NCI-H2171 treated with DMSO at 0.1 percent for 48 hours (cell line): ENCODE data around the gene DNAJA3.
A peak's percentile ranks its signal among the peaks of the same experiment; 100 is the strongest.
"Not testable (repeated sequence)": the region's sequence is repeated elsewhere in the genome, so short reads cannot be mapped to it uniquely, and the experiment has no call there.

Experiments used
- DNase-seq: peaks from one replicate; lab custom pipeline; 2025; lab: John Stamatoyannopoulos, UW

The DNAJA3 gene

GRCh38 chr16:4387781-4388180 is 37.9 kb upstream of the DNAJA3 start:
- DNase-seq, result no peak

GRCh38 chr16:4388271-4389021 is 37.2 kb upstream of the DNAJA3 start:
- DNase-seq, result no peak

DNA sequence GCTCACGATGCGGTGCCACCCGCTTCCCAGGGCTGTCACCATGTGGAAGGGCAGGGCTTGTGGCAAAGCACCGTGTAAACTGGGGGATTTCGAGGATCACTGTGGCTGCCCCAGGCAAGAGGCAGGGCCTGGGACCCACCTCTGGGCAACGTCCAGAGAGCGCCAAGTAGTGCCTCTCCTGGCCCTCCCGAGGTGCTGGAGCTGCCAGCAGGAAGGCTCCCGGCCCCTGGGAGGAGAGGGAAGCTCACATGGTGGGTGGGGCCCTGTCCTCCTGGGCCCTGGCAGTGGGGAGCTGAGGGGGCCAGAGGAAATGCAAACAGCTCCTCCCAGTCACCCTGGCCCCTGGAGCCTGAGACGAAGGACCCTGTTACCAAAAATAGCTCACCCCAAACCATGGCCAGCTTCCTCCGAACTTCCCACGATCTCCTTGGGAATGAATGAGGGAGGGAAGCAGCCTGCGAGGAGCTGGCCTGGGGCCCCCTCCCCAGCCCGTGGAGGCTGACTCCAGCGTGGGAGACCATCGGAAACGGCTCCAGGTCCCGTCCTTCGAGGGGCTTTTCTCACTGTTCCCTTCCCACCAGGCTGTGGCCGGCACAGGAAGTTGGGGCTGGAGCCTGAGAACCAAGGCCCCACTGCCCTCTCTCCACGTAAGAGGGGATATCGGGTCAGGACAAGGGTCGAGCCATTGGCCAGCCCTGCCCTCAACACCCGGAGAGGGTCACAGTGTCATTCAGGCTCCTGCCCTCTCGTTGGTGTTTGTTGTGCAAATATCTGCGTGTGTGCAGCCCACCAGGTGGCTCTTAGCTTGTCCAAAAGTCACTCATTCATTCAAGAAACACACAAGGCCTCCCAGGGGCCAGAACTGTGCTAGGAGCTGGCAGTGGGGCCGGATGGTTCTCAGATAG is 36.4 kb upstream of the DNAJA3 start:
- no peak for DNase-seq

GRCh38 chr16:4390266-4391260 is 35.1 kb upstream of the DNAJA3 start:
- DNase-seq, result no peak

- DNase-seq, result no peak
Measured at GRCh38 chr16:4391631-4392381, 33.9 kb upstream of the DNAJA3 start.

GRCh38 chr16:4392382-4393239 is 33.1 kb upstream of the DNAJA3 start:
- DNase-seq, result peak; percentile 38

GRCh38 chr16:4393240-4393600 is 32.4 kb upstream of the DNAJA3 start:
- DNase-seq, result no peak

DNA sequence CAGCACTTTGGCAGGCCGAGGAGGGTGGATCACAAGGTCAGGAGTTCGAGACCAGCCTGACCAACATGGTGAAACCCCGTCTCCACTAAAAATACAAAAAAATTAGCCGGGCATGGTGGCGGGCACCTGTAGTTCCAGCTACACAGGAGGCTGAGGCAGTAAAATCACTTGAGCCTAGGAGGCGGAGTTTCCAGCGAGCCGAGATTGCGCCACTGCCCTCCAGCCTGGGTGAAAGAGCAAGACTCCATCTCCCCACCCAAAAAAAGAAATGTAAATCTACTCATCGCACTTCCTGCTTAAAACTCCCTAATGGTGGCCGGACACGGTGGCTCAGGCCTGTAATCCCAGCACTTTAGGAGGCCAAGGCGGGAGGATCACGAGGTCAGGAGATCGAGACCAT is 31.8 kb upstream of the DNAJA3 start:
- DNase-seq, result not testable (repeated sequence)

- DNase-seq, result no peak
Measured at GRCh38 chr16:4395055-4395726, 30.5 kb upstream of the DNAJA3 start.

DNA sequence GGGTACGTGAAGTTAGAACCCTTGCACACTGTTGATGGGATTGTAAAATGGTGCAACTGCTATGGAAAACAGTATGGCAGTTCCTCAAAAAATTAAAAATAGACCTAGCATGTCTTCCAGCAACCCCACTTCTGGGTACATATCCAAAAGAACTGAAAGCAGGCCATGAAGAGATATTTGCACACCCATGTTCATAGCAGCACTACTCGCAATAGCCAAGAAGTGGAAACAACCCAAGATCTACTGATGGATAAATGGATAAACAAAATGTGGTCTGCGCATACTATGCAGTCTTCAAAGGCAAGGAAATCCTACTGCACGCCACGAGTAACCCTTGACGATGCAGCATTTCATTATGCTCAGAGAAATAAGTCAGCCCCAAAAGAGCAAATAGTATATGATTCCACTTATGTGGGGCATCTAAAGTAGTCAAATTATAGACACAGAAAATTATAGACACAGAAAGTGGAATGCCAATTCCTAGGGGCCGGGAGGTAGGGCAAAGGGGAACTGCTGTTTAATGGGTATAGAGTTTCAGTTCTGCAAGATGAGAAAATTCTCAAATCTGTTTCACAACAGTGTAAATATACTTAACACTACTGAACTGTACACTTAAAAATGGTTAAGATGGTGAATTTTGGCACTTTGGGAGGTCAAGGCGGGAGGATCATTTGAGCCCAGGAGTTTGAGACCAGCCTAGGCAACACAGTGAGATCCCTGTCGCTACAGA is 26.5 kb upstream of the DNAJA3 start:
- DNase-seq, result no peak

- DNase-seq, result peak; percentile 16
Measured at GRCh38 chr16:4401094-4401501, 24.6 kb upstream of the DNAJA3 start.

GRCh38 chr16:4401510-4401909 is 24.2 kb upstream of the DNAJA3 start:
- DNase-seq, result no peak

- peak; percentile 64 for DNase-seq
Measured at GRCh38 chr16:4402439-4403132, 23.1 kb upstream of the DNAJA3 start.

- no peak for DNase-seq
Measured at GRCh38 chr16:4403133-4403949, 22.3 kb upstream of the DNAJA3 start.

- DNase-seq, result peak; percentile 12
Measured at GRCh38 chr16:4404247-4404966, 21.3 kb upstream of the DNAJA3 start.

GRCh38 chr16:4404967-4405696 is 20.5 kb upstream of the DNAJA3 start:
- no peak for DNase-seq
